ENCODE data around the gene DLGAP3.
"Not testable (repeated sequence)": the region's sequence is repeated elsewhere in the genome, so short reads cannot be mapped to it uniquely, and the experiment has no call there.

Gene DLGAP3

DNA sequence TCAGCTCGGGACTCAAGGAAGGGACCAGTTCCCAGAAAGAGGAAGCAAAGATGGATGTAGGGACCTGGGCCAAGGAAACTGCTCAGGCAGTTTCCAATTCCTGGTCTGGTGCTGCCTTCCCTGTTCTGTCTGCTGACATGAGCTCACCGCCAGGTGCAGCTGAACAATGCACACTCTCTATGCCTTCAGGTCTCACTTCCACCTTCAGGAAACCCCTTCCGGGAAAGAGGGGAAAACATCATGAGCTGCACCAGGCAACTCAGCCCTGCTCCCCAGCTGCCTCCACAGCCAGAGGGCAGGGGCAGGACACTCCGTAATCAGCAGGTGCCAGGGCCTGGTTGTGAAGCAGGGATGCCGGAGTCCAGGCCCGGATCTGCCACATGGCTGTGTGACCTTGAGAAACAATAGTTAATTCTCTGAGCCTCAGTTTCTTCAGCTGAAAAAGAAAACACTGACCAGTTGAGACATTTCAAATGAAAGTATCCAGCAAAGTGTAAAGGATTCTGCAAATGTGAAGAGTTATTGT, 97.7 kb downstream of the DLGAP3 start:
- no peak for DNase-seq

DNA sequence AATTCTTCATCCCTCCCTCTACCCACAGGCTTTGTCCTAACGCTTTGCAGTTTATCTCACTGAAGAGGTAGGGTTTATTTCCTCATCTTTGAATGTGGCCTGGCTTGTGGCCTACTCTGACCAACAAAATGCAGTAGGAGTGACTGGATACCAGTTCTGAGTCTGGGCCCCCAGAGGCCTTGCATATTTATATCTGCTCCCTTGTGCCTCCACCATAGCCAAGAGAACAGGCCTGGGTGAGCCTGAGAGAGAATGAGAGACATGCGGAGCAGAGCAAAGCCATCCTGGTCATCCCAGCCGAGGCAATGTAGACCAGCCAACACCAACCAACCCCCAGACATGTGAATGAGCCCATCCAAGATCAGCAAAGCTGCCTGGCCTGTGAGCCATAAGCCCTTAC, 100.2 kb downstream of the DLGAP3 start:
- no peak for DNase-seq

DNA sequence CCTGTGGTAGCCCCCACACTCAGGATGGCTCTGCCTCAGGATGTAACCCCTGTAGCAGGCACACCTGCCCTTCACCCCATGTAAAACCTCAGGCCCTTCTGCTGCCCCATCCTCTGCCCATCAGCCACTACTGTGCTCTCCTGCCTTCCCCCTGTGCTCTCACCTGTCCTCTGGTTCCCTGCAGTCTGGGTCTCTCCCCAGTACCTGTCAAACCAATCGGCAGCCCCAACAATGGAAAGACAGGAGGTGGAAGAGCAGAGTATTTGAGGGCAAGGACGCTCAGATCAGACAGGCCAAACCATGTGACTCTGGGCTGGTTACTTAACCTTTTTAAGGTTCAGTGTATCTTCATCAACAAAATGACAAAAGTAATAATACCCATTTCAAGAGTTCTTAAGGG, 100.8 kb downstream of the DLGAP3 start:
- no peak for DNase-seq

DNA sequence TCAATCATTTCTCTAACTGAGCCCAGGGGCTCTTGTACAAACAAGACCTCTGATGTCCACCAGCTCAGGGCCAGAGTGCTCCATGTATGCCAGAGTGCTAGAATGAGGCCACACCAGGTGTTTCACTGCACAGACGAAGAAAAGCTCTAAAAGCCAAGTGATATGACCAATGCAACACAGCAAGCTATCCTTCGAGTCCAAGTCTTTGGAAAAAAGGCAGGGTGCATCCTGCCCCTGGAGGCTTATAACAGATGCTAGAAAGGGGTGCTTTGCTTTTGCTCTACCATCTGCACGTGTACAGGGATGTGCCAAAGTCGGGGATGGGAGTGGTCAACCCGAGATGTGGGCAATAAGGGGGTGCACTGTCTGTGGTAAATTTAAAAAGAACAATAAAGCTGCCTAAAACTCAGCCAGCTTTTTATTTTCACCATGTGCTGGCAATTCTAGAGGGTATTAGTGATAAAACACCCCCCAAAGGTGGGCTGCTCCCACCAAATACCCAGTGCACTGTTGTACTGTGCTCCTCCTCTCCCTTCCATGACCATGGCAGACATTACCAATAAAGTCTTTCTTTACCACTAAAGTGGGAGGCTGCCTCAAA, 102.0 kb downstream of the DLGAP3 start:
- DNase-seq, result no peak

DNA sequence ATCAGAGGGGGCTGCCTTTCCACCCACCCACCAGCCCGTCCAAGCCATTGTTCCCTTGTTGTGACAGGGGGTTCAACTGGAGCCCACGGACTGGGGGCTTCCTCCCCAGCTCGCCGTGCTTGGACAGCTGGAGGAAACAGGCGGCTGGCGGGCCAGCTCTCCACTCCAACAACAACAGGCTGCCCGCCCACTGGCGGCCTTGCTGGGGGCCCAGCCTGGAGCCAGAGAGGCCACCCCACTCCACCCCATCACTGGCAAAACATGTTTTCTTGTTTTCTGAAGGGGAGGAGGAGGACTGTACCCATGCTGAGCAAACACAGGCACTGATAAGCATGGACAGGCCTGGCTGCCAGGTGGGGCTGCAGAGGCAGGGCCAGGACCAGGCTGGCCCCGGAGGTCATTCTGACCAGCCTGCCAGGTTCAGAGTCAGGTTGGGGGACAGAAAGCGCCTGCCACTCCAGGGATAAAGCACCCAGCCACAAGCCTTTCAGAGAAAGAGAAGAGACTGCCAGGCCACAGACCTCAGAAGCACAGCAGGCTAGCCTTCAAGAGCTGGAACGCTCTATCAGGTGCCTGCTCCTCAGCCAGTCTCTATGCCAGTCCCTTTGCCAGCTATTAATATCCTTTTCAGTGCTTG, 103.9 kb downstream of the DLGAP3 start:
- no peak for DNase-seq

DNA sequence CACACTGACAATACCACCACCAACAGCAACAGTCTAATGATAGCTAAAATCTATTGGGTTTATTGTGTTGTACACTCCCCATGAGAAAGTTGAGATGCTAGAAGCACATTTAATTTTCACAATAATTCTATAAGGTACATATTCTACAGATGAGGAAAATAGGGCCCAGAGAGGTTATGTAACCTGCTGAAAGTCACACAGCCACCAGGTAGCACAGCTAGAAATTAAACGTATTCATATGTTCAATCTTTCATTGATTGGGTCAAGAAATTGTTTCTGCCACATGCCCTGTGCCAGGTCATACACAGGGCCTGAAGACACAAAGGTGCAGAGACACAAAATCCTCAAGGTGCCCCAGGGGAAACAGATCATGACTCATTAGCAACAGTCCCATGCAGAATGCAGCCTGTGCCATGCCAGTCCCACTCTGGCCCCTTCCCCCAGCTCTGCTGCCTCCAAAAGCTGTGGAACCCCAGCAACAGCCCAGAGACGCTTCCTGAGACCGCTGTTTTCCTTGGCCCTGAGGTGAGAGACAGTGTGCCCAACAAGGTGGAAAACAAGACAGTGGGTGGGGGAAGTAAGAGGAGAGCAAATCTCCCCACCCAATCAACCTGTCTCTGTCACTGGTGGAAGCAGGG, 104.5 kb downstream of the DLGAP3 start:
- no peak for DNase-seq

DNA sequence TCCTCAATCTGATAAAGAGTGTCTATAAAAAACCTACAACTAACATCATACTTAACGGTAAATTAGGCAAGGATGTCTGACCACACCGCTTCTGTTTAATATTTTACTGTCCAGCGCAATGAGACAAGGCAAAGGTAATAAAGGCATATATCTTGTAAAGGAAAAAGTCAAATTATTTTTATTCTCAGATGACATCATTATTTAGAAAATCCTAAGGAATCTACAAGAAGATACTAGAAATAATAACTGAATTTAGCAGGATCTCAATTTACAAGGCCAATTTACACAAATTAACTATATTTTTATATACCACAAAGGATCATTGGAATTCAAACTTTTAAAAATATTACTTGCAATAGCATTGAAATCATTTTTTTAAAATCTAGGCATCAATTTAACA, 107.2 kb downstream of the DLGAP3 start:
- DNase-seq, result no peak

DNA sequence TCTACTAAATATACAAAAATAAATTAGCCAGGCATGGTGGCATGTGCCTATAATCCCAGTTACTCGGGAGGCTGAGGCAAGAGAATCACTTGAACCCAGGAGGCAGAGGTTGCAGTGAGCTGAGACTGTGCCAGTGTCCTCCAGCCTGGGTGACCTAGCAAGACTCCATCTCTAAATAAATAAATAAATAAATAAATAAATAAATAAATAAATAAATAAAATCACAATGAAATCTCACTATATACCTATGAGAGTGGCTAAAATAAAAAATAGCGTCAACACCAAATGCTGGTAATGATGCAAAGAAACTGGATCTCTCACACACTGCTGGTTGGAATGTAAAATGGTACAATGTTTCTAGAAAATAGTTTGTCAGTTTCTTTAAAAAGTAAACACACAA, 110.6 kb downstream of the DLGAP3 start:
- not testable (repeated sequence) for DNase-seq

DNA sequence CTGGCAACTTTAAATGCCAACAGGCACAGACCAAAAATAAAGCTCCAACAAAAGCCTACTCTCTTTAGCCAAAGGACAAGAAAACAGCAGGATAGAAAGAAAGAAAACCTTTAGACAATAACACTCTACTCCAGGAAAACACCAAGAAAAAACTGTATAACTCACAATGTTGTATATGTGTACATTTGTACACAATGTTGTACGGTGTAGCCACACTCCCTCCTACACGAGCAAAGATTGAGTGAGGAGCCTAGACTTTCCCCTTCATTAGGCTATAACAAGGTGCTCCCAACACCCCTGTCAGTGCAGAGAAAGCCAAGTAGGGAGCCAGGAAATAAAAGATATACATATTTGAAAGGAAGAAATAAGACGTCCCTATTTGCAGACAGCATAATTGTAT, 112.7 kb downstream of the DLGAP3 start:
- DNase-seq, result no peak

DNA sequence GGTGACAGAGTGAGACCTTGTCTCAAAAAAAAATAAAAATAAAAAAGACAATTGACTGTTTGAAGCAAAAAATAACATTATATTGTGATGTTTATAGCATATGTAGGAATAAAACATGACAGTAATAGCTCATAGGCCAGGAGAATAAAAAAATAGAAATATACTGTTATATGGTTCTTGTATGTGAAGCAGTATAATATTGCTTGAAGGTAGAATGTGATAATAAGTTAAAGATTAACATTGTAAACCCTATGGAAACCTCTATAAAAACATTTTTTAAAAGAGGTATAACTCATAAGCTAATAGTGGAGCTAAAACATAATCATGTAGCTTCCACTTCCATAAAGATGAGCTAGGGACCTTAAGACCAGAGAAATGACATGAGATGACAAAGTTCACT, 113.1 kb downstream of the DLGAP3 start:
- DNase-seq, result no peak

All from T-helper 2 cell (primary cell).